Body of pancreas (tissue), 4 donors: ENCODE measurements around the gene DNAH7.
"Not testable (repeated sequence)": the region's sequence is repeated elsewhere in the genome, so short reads cannot be mapped to it uniquely, and the experiment has no call there.

ENCODE experiments used
- CTCF ChIP-seq, 7 experiments: fragments of 450-650 bp in 4 of 7; fragments of 200-600 bp in 3 of 7; sonication (generic) in 3 of 7; IDR thresholded peaks; one replicate each; pipeline ENCODE4 v1.5.1; 2016 to 2019; ENCODE audit warnings: antibody characterized with exemption in 7 of 7
- POLR2A ChIP-seq, 3 donors: fragments of 450-650 bp; IDR thresholded peaks; one replicate each; pipeline ENCODE4 v1.6.1; 2016; ENCODE audit warnings: antibody characterized with exemption in 3 of 3, mild to moderate bottlenecking in 2 of 3

DNA sequence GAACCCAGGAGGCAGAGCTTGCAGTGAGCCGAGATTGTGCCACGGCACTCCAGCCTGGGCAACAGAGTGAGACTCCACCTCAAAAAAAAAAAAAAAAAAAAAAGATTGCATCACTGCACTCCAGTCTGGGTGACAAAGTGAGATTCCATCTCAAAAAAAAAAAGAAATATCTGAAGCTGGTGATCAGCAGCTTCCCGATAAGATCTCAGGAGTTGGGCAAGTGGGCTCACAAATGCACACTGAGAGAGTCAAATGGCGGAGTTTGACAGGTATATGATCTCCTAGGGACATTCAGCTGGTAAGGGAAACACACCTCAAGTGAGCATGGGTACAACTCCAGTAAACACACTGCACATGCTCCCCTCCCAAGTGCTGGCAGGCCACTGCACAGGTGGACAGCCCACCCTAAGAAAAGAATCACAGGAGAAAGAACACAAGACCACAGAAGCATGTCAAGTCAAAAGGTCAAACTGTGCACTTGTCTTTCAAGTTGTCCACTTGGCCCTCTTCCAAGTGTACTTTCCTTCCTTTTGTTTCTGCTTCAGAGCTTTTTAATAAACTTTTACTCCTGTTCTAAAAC lies 151.5 kb downstream of the DNAH7 start:
- not testable (repeated sequence) for TF ChIP-seq CTCF, POLR2A (IDR thresholded peaks at IDR 0.05)
